OCI-LY7 (cell line): ENCODE data around the gene ZNF689. TPM values are rescaled to one million over a fixed set of nuclear protein-coding genes. Genes with fewer than 3 reads are reported as not detected.

ENCODE experiments used
- BruUV-seq: library from RNA; stranded (reverse); fragments of 400-500 nt; replicated peaks from 2 replicates; lab custom pipeline; 2021; lab: Mats Ljungman, UMichigan
- CTCF ChIA-PET: fragments of 300-600 bp; sonication (Branson Sonifier 250); formaldehyde crosslinking; loops from one replicate; lab custom pipeline; 2022; ENCODE audit warnings: antibody characterized with exemption; ENCODE audit not compliant: unreplicated experiment; lab: Charles Lee
- POLR2A ChIA-PET: fragments of 300-600 bp; sonication (Branson Sonifier 250); formaldehyde crosslinking; loops from one replicate; lab custom pipeline; 2022; ENCODE audit warnings: antibody characterized with exemption; lab: Charles Lee
- DNase-seq: peaks from one replicate; pipeline ENCODE4 v3.0.0-alpha.2; 2015; ENCODE audit warnings: low spot score
- H2AFZ ChIP-seq: fragments of 200-600 bp; sonication (generic), shearing (Covaris generic); 2 replicates; pipeline ENCODE4 v1.6.1; 2014; ENCODE audit warnings: mild to moderate bottlenecking, antibody characterized with exemption, low read length, moderate library complexity
- H3K27ac ChIP-seq: fragments of 200-600 bp; sonication (generic); 2 replicates; pipeline ENCODE4 v1.5.1; 2014; ENCODE audit warnings: mixed run types, low read depth, mild to moderate bottlenecking, moderate library complexity, low read length, inconsistent platforms; ENCODE audit not compliant: poor library complexity, severe bottlenecking
- H3K36me3 ChIP-seq: fragments of 200-600 bp; sonication (generic); 2 replicates; pipeline ENCODE4 v1.6.1; 2014; ENCODE audit warnings: mild to moderate bottlenecking, antibody characterized with exemption, low read length, moderate library complexity, mixed read lengths; ENCODE audit not compliant: insufficient read depth
- H3K4me1 ChIP-seq: fragments of 200-600 bp; sonication (generic); 2 replicates; pipeline ENCODE4 v1.5.1; 2014; ENCODE audit warnings: mild to moderate bottlenecking, low read length; ENCODE audit not compliant: insufficient read depth, poor library complexity, severe bottlenecking
- H3K4me2 ChIP-seq: fragments of 200-600 bp; sonication (generic); 2 replicates; pipeline ENCODE4 v1.6.1; 2014; ENCODE audit warnings: mild to moderate bottlenecking, low read length
- H3K4me3 ChIP-seq: fragments of 200-600 bp; sonication (generic); 2 replicates; pipeline ENCODE4 v1.5.1; 2014; ENCODE audit warnings: mild to moderate bottlenecking, low read depth, low read length; ENCODE audit not compliant: poor library complexity, severe bottlenecking
- H3K79me2 ChIP-seq: fragments of 200-600 bp; sonication (generic); 2 replicates; pipeline ENCODE4 v1.6.1; 2016; ENCODE audit warnings: low read depth, mild to moderate bottlenecking, low read length, moderate library complexity, mixed read lengths; ENCODE audit not compliant: insufficient read depth
- H3K9me2 ChIP-seq: fragments of 200-600 bp; sonication (generic); 2 replicates; pipeline ENCODE4 v1.6.1; 2016; ENCODE audit warnings: mild to moderate bottlenecking, low read length, mixed read lengths; ENCODE audit not compliant: insufficient read depth
- H3K9me3 ChIP-seq: fragments of 200-600 bp; sonication (generic); 2 replicates; pipeline ENCODE4 v1.6.1; 2014; ENCODE audit warnings: mild to moderate bottlenecking, mixed run types, low read length, mixed read lengths
- H4K20me1 ChIP-seq: fragments of 200-600 bp; sonication (generic); 2 replicates; pipeline ENCODE4 v1.6.1; 2014; ENCODE audit warnings: mild to moderate bottlenecking, antibody characterized with exemption, low read length, moderate library complexity, mixed read lengths; ENCODE audit not compliant: insufficient read depth
- CTCF ChIP-seq: fragments of 200-600 bp; sonication (generic); conservative IDR thresholded peaks from 2 replicates; pipeline ENCODE4 v1.5.1; 2014; ENCODE audit warnings: mild to moderate bottlenecking, antibody characterized with exemption, low read length, moderate library complexity, mixed read lengths
- EZH2phosphoT487 ChIP-seq: fragments of 200-600 bp; sonication (generic); IDR thresholded peaks from 2 replicates; pipeline ENCODE4 v1.6.1; 2018; ENCODE audit warnings: low read depth, borderline replicate concordance, mild to moderate bottlenecking, mixed run types, antibody characterized with exemption, low read length, moderate library complexity, mixed read lengths
- intact Hi-C: fragments of 100-400 bp; cut with micrococcal nuclease; formaldehyde crosslinking; loops from one replicate; pipeline ENCODE4 v1.10.0; 2022; ENCODE audit not compliant: unreplicated experiment
- total RNA-seq, 2 experiments: library from RNA; depleted of rRNA in 1 of 2; stranded (reverse); fragments of >200 nt in 1 of 2; shearing (Covaris generic) in 1 of 2; gene quantifications; 2 replicates each; pipeline ENCODE4 v1.2.3, GENCODE V29; 2014 to 2022

The ZNF689 gene
- total RNA-seq, 2 experiments from 2014 or later: 15.0 to 16.7 TPM

- intact Hi-C loops: no loop called here
- ChIA-PET POLR2A (interaction anchor here (0.8 kb wide), 1 partner anchor 28 kb away, joined by 3 read pairs; no protein-coding TSS in a partner anchor), CTCF (no interaction called here)
- no peaks in the 10 kb centered on the region for H4K20me1 ChIP-seq
- no peak overlapping the region for H3K4me2 ChIP-seq
- H2AFZ ChIP-seq: peak overlapping the region; percentile 49; the same call in 1 of the 2 replicates
- H3K36me3 ChIP-seq: no peaks in the 10 kb centered on the region
- TF ChIP-seq EZH2phosphoT487 (no peak), CTCF (no peak)
- H3K4me1 ChIP-seq: peaks cover 10% of the 10 kb centered on the region
- H3K79me2 ChIP-seq: peaks cover 6% of the 10 kb centered on the region; the same call in 1 of the 2 replicates
- no peak overlapping the region for H3K4me3 ChIP-seq
- DNase-seq: no peak
- H3K9me2 ChIP-seq: no peaks in the 10 kb centered on the region
- no TSS peak for BruUV-seq
- no peaks in the 10 kb centered on the region for H3K9me3 ChIP-seq
- no peak overlapping the region for H3K27ac ChIP-seq
These were observed 48.2 kb downstream of the ZNF689 start for GRCh38 chr16:30562021-30562420.

DNA sequence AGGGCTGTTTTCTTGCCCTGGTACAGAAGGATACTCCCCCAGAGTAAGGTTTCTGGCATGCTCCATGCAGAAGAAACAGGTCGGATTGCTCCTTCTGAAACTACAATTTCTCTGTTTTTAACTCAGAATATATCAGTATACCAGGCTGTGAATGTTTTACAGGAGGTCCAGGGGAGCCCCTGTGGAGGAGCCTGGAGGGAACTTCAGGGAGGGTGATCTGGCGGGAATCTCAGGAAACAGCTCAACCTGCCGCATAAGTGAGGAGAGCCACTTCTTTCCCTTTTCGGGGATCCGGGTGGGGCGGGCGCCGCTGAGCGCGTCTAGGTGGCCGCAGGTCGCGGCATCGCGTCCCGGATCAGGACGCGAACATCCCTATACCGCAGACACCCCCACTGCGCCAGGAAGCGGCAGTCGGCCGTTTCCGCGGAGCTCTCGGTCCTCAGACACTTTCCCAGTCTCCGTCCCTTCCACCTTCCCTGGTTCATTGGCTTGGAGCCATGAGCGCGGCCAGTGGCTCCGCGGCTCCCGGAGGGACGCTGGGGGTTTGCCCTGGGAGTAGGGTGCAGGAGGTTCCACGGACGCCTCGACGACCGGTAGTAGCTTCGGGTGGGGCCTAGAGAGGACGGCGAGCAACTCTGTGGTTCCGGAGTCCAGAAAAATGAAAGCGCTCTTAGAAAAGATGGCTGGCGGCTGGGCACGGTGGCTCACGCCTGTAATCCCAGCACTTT lies 48.9 kb downstream of the ZNF689 start:
- no peaks in the 10 kb centered on the region for H3K9me2 ChIP-seq
- no peaks in the 10 kb centered on the region; the same call in 1 of the 2 replicates for H3K36me3 ChIP-seq
- H3K9me3 ChIP-seq: no peaks in the 10 kb centered on the region
- no peaks in the 10 kb centered on the region for H4K20me1 ChIP-seq
- POLR2A ChIA-PET: interaction anchor here (0.8 kb wide), 1 partner anchor 27 kb away, joined by 3 read pairs; no protein-coding TSS in a partner anchor
- intact Hi-C loops: no loop called here
- no TSS peak for BruUV-seq
- H3K27ac ChIP-seq: no peak overlapping the region
- H3K79me2 ChIP-seq: peaks cover 13% of the 10 kb centered on the region; the same call in 1 of the 2 replicates
- peaks cover 11% of the 10 kb centered on the region for H3K4me1 ChIP-seq
- no peak overlapping the region; the same call in 1 of the 2 replicates for H3K4me2 ChIP-seq
- H3K4me3 ChIP-seq: no peak overlapping the region
- H2AFZ ChIP-seq: peak overlapping the region; percentile 49; the same call in 1 of the 2 replicates
- DNase-seq: no peak
- TF ChIP-seq EZH2phosphoT487 (no peak), CTCF (no peak)
- CTCF ChIA-PET: no interaction called here

DNA sequence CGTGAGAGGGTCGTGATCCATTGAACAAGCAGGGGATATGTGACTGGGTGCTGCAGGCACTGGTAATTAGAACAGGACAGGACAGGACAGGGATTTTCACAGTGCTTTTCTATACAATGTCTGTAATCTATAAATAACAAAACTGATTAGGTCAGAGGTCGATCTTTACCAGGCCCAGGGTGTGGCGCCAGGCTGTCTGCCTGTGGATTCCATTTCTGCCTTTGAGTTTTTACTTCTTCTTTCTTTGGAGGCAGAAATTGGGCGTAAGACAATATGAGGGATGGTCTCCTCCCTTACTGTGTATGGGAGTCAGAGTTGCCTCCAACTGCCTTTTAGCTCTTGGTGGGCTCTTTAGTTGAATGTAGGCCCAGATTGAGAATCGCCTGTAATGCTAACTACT lies 50.5 kb downstream of the ZNF689 start:
- TF ChIP-seq EZH2phosphoT487 (no peak), CTCF (no peak)
- Histone ChIP-seq H3K4me3 (no peak overlapping the region), H3K9me2 (no peaks in the 10 kb centered on the region), H4K20me1 (no peaks in the 10 kb centered on the region), H2AFZ (no peak overlapping the region), H3K4me1 (peaks cover 11% of the 10 kb centered on the region), H3K27ac (no peak overlapping the region), H3K36me3 (peaks cover 7% of the 10 kb centered on the region), H3K9me3 (no peaks in the 10 kb centered on the region), H3K79me2 (peaks cover 15% of the 10 kb centered on the region; the same call in 1 of the 2 replicates), H3K4me2 (no peak overlapping the region)
- intact Hi-C loops: no loop called here
- CTCF ChIA-PET: no interaction called here
- POLR2A ChIA-PET: interaction anchor here (1.1 to 2.3 kb wide), 2 partner anchors 86 to 100 kb away, joined by 3 to 6 read pairs; no protein-coding TSS in a partner anchor
- no peak for DNase-seq
- BruUV-seq: no TSS peak
